ENCODE data around the gene TMEM117.

DNA sequence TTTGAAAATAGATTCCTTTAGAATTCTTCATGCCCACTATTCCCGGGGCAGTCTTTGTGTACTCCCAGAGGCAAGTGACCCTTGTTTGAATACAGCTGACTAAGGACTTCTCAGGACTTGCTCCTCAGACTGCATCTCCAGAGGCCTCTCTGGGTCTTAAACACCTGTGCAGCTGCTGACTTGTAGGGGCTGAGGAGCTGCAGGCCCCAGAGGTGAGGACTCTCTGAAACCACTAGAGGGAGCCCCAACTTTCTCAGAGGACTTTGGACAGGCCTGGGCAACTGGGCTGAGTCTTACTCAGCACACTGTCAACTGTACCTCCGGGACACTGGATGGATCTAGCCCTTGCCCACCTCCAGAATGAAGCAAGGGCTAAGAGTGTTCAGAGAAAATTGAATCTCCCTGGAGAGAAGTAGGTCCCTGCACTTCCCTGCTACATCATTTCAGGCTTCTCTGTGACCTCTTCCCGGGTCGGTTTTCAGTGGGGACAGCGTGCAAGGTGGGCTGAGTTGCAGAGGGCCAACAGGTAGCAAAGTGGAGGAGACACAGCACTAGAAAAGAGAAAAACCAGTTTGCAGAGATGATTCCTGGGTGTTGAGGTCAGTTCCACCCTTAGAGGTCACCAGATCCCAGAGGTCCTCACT is 164.6 kb downstream of the TMEM117 start:
- TF ChIP-seq, protein P1, sequence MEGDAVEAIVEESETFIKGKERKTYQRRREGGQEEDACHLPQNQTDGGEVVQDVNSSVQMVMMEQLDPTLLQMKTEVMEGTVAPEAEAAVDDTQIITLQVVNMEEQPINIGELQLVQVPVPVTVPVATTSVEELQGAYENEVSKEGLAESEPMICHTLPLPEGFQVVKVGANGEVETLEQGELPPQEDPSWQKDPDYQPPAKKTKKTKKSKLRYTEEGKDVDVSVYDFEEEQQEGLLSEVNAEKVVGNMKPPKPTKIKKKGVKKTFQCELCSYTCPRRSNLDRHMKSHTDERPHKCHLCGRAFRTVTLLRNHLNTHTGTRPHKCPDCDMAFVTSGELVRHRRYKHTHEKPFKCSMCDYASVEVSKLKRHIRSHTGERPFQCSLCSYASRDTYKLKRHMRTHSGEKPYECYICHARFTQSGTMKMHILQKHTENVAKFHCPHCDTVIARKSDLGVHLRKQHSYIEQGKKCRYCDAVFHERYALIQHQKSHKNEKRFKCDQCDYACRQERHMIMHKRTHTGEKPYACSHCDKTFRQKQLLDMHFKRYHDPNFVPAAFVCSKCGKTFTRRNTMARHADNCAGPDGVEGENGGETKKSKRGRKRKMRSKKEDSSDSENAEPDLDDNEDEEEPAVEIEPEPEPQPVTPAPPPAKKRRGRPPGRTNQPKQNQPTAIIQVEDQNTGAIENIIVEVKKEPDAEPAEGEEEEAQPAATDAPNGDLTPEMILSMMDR (optimal IDR thresholded peaks at IDR 0.05 in 1 of 3, IDR thresholded peaks at IDR 0.05 in 1 of 3, conservative IDR thresholded peaks at IDR 0.05 in 1 of 3; ENCODE audit: extremely low read depth in 1 of 3, insufficient read depth in 2 of 3, low read length in 3 of 3) = peak; percentile 76 to 86 (median 86)
- TF ChIP-seq EZH2 (IDR thresholded peaks at IDR 0.05; ENCODE audit: low read length) = no peak

Data from keratinocyte (primary cell).